Measurements from ENCODE around the gene LRRC28.

Gene LRRC28

GRCh38 chr15:99279827-99280226 is 28.5 kb downstream of the LRRC28 start:
- no peaks in the 10 kb centered on the region for H4K20me1 ChIP-seq (ENCODE audit: control insufficient read depth, insufficient read depth, low read depth, low read length)
- no peaks in the 10 kb centered on the region for H3K79me2 ChIP-seq (ENCODE audit: control insufficient read depth, low read length)
- no peaks in the 10 kb centered on the region for H3K9me3 ChIP-seq (ENCODE audit: control insufficient read depth, insufficient read depth, low read length)
- H3F3A ChIP-seq (ENCODE audit: control insufficient read depth, insufficient read depth): no peaks in the 10 kb centered on the region; the same call in 1 of the 2 replicates
- H3K4me1 ChIP-seq (ENCODE audit: control insufficient read depth, low read length): peaks cover 21% of the 10 kb centered on the region
- no peak overlapping the region for H3K27ac ChIP-seq (ENCODE audit: low read depth, low read length)
- no peaks in the 10 kb centered on the region for H3K9me2 ChIP-seq (replicated peaks; ENCODE audit: control insufficient read depth, low read length)
- H3K36me3 ChIP-seq (ENCODE audit: control insufficient read depth, low read length): no peaks in the 10 kb centered on the region
- no peaks in the 10 kb centered on the region for H3K27me3 ChIP-seq (ENCODE audit: control insufficient read depth, low read length)
- H3K4me3 ChIP-seq (ENCODE audit: low read length): no peak overlapping the region
- TF ChIP-seq EZH2phosphoT487 (IDR thresholded peaks at IDR 0.05; ENCODE audit: borderline replicate concordance, low read length): no peak
- TF ChIP-seq CTCF (IDR thresholded peaks at IDR 0.05; ENCODE audit: low read depth, low read length, poor library complexity, severe bottlenecking): no peak
- no peak overlapping the region for H3K4me2 ChIP-seq (ENCODE audit: low read length)

DNA sequence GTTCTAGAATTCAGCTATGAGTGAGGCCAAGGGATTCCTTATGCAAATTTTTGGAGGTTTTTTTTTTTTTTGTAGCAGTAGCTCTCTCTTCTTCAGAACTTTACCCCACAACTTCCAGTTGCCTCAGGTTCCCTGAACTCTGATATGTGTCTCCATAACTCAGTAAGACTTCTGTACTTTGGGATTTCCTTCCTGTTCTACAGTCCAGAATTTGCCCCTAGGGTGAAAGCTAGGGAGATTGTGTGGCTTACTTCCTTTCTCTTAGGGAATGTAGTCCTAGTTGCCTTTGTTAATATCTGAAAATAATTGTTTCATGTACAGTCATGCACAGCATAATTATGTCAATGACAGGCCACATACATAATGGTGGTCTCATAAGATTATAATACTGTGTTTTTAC is 30.8 kb downstream of the LRRC28 start:
- Histone ChIP-seq H4K20me1 (ENCODE audit: control insufficient read depth, insufficient read depth, low read depth, low read length) (no peaks in the 10 kb centered on the region), H3F3A (ENCODE audit: control insufficient read depth, insufficient read depth) (no peaks in the 10 kb centered on the region), H3K36me3 (ENCODE audit: control insufficient read depth, low read length) (no peaks in the 10 kb centered on the region), H3K9me2 (replicated peaks; ENCODE audit: control insufficient read depth, low read length) (no peaks in the 10 kb centered on the region), H3K79me2 (ENCODE audit: control insufficient read depth, low read length) (no peaks in the 10 kb centered on the region), H3K9me3 (ENCODE audit: control insufficient read depth, insufficient read depth, low read length) (no peaks in the 10 kb centered on the region), H3K27me3 (ENCODE audit: control insufficient read depth, low read length) (no peaks in the 10 kb centered on the region), H3K4me3 (ENCODE audit: low read length) (no peak overlapping the region), H3K4me1 (ENCODE audit: control insufficient read depth, low read length) (peaks cover 12% of the 10 kb centered on the region), H3K4me2 (ENCODE audit: low read length) (peak overlapping the region; percentile 26; the same call in 1 of the 2 replicates), H3K27ac (ENCODE audit: low read depth, low read length) (no peak overlapping the region)
- no peak for TF ChIP-seq EZH2phosphoT487 (IDR thresholded peaks at IDR 0.05; ENCODE audit: borderline replicate concordance, low read length)
- no peak for TF ChIP-seq CTCF (IDR thresholded peaks at IDR 0.05; ENCODE audit: low read depth, low read length, poor library complexity, severe bottlenecking)

- Histone ChIP-seq H3K9me3 (ENCODE audit: control insufficient read depth, insufficient read depth, low read length) (no peaks in the 10 kb centered on the region), H4K20me1 (ENCODE audit: control insufficient read depth, insufficient read depth, low read depth, low read length) (no peaks in the 10 kb centered on the region), H3K4me1 (ENCODE audit: control insufficient read depth, low read length) (peaks cover 12% of the 10 kb centered on the region), H3K27me3 (ENCODE audit: control insufficient read depth, low read length) (no peaks in the 10 kb centered on the region), H3K4me3 (ENCODE audit: low read length) (no peak overlapping the region), H3K4me2 (ENCODE audit: low read length) (peak overlapping the region; percentile 26; the same call in 1 of the 2 replicates), H3K9me2 (replicated peaks; ENCODE audit: control insufficient read depth, low read length) (no peaks in the 10 kb centered on the region), H3F3A (ENCODE audit: control insufficient read depth, insufficient read depth) (0 out of 2 replicates have a peak, but pooled peaks cover 1% of the 10 kb centered on the region), H3K27ac (ENCODE audit: low read depth, low read length) (no peak overlapping the region), H3K36me3 (ENCODE audit: control insufficient read depth, low read length) (no peaks in the 10 kb centered on the region), H3K79me2 (ENCODE audit: control insufficient read depth, low read length) (no peaks in the 10 kb centered on the region)
- no peak for TF ChIP-seq EZH2phosphoT487 (IDR thresholded peaks at IDR 0.05; ENCODE audit: borderline replicate concordance, low read length)
- no peak for TF ChIP-seq CTCF (IDR thresholded peaks at IDR 0.05; ENCODE audit: low read depth, low read length, poor library complexity, severe bottlenecking)
Observed at GRCh38 chr15:99282586-99282985, 31.3 kb downstream of the LRRC28 start.

Measured in DOHH2 (cell line).